A673 (cell line): Measurements from ENCODE around the gene ZNF883. TPM values are rescaled to one million over a fixed set of nuclear protein-coding genes. Genes with fewer than 3 reads are reported as not detected.

Source experiments
- BruUV-seq: library from RNA; stranded (reverse); fragments of 400-500 nt; replicated peaks from 2 replicates; lab custom pipeline; 2021; lab: Mats Ljungman, UMichigan
- CTCF ChIA-PET: fragments of 300-600 bp; sonication (Branson Sonifier 250); formaldehyde crosslinking; loops from one replicate; lab custom pipeline; 2022; ENCODE audit warnings: antibody characterized with exemption; lab: Charles Lee
- POLR2A ChIA-PET: fragments of 300-600 bp; sonication (Branson Sonifier 250); formaldehyde crosslinking; loops from one replicate; lab custom pipeline; 2022; ENCODE audit warnings: antibody characterized with exemption; ENCODE audit not compliant: low non-redundant PET; lab: Charles Lee
- DNase-seq: peaks from one replicate; pipeline ENCODE4 v3.0.0-alpha.2; 2015; ENCODE audit warnings: low spot score
- H3K27ac ChIP-seq: fragments of 200-600 bp; sonication (generic); 2 replicates; pipeline ENCODE4 v1.5.1; 2016; ENCODE audit warnings: mixed run types, low read depth, mild to moderate bottlenecking, mixed read lengths, antibody characterized with exemption, low read length; ENCODE audit not compliant: poor library complexity, severe bottlenecking
- H3K27me3 ChIP-seq: fragments of 200-600 bp; sonication (generic); replicated peaks from 2 replicates; pipeline ENCODE4 v1.6.1; 2017; ENCODE audit warnings: mixed run types, low read depth, mild to moderate bottlenecking, mixed read lengths, antibody characterized with exemption, low read length; ENCODE audit not compliant: insufficient read depth, poor library complexity
- H3K36me3 ChIP-seq: fragments of 200-600 bp; sonication (generic); 2 replicates; pipeline ENCODE4 v1.6.1; 2016; ENCODE audit warnings: mixed run types, mild to moderate bottlenecking, mixed read lengths, antibody characterized with exemption, low read length; ENCODE audit not compliant: insufficient read depth, poor library complexity, severe bottlenecking
- H3K4me1 ChIP-seq: fragments of 200-600 bp; sonication (generic); 2 replicates; pipeline ENCODE4 v1.6.1; 2017; ENCODE audit warnings: mixed run types, mild to moderate bottlenecking, mixed read lengths, antibody characterized with exemption, low read length; ENCODE audit not compliant: insufficient read depth, poor library complexity, severe bottlenecking
- H3K4me3 ChIP-seq: fragments of 200-600 bp; sonication (generic); 2 replicates; pipeline ENCODE4 v1.5.1; 2016; ENCODE audit warnings: low read depth, mixed run types, mild to moderate bottlenecking, mixed read lengths, low read length; ENCODE audit not compliant: poor library complexity, severe bottlenecking
- H3K9me3 ChIP-seq: fragments of 200-600 bp; sonication (generic); 2 replicates; pipeline ENCODE4 v1.6.1; 2016; ENCODE audit warnings: mixed run types, low read depth, mild to moderate bottlenecking, mixed read lengths, antibody characterized with exemption, low read length; ENCODE audit not compliant: poor library complexity, severe bottlenecking
- EZH2 ChIP-seq: fragments of 200-600 bp; sonication (generic); IDR thresholded peaks from 2 replicates; pipeline ENCODE4 v1.6.1; 2017; ENCODE audit warnings: borderline replicate concordance, low read depth, mild to moderate bottlenecking, mixed read lengths, antibody characterized with exemption, low read length; ENCODE audit not compliant: poor library complexity, severe bottlenecking
- intact Hi-C: fragments of 100-400 bp; cut with micrococcal nuclease; formaldehyde crosslinking; loops from one replicate; pipeline ENCODE4 v1.10.0; 2022; ENCODE audit not compliant: unreplicated experiment
- total RNA-seq: library from RNA; stranded (reverse); gene quantifications from 2 replicates; pipeline ENCODE4 v1.2.3, GENCODE V29; 2021
- TF ChIP-seq, protein P1 (sequence below): fragments of 300-800, 200-600 bp; sonication (generic); conservative IDR thresholded peaks from 2 replicates; pipeline ENCODE4 v1.5.1; 2017; ENCODE audit warnings: low read depth, mild to moderate bottlenecking, antibody characterized with exemption, low read length, moderate library complexity, mixed read lengths

The ZNF883 gene
- total RNA-seq, 1 experiment from 2014 or later = 3.9 TPM

DNA sequence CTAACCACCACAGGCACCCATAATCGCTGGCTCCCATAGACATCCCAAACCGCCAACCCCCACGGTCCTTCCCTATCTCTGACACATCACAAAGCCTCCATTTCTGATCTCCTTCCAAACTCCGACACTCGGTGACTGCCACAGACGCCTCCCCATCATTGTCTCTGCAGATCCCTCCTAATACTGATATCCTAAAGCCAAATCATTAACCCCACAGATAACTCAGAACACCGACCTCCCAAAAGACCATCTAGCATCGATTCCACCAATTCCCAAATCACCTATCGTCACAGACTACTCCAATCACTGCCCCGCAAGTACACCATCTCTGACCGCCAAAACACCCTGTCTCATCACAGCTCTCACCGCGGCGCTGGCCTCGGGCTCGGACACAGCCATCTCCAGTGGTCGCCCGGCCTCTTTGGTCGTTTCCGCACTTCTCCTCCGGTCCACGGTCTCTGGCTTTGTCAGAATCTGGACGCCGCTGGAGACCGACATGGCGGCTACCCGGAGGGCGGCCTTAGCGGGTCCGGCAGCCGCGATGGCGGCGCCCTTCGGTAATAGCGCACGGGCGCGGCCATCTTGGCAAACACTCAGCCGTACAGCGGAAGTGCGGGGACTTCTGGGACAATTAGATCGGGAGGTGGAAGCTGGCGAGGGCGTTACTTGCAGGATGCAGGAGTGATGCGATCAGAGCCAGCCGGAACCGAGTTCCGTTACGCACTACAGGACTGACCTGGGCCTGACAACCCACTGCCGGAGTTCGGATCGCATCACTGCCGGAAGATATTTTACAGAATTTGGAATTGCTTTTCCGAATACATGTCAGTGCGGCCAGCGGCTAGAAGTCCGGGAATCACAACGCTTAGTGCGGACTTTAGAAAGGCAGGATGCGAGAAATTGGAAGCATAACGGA lies 44.5 kb upstream of the ZNF883 start, which contains the start of gene ZFP37:
Gene ZFP37, minus strand, starts transcription at position 534 of the 916 bp plus-strand sequence. Its CDS starts 36 bp downstream, at position 498.
- intact Hi-C loops = no loop called here
- Histone ChIP-seq H3K9me3 (peaks cover 44% of the 10 kb centered on the region), H3K27ac (peak within 1 kb of the TSS; percentile 70), H3K4me1 (no peaks in the 10 kb centered on the region), H3K36me3 (no peaks in the 10 kb centered on the region), H3K4me3 (peak within 1 kb of the TSS; percentile 81), H3K27me3 (peaks cover 4% of the 10 kb centered on the region)
- no peak for TF ChIP-seq EZH2
- TF ChIP-seq, protein P1, sequence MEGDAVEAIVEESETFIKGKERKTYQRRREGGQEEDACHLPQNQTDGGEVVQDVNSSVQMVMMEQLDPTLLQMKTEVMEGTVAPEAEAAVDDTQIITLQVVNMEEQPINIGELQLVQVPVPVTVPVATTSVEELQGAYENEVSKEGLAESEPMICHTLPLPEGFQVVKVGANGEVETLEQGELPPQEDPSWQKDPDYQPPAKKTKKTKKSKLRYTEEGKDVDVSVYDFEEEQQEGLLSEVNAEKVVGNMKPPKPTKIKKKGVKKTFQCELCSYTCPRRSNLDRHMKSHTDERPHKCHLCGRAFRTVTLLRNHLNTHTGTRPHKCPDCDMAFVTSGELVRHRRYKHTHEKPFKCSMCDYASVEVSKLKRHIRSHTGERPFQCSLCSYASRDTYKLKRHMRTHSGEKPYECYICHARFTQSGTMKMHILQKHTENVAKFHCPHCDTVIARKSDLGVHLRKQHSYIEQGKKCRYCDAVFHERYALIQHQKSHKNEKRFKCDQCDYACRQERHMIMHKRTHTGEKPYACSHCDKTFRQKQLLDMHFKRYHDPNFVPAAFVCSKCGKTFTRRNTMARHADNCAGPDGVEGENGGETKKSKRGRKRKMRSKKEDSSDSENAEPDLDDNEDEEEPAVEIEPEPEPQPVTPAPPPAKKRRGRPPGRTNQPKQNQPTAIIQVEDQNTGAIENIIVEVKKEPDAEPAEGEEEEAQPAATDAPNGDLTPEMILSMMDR = no peak
- no TSS peak for BruUV-seq
- peak; percentile 93 for DNase-seq
- POLR2A ChIA-PET = no interaction called here
- CTCF ChIA-PET = no interaction called here

DNA sequence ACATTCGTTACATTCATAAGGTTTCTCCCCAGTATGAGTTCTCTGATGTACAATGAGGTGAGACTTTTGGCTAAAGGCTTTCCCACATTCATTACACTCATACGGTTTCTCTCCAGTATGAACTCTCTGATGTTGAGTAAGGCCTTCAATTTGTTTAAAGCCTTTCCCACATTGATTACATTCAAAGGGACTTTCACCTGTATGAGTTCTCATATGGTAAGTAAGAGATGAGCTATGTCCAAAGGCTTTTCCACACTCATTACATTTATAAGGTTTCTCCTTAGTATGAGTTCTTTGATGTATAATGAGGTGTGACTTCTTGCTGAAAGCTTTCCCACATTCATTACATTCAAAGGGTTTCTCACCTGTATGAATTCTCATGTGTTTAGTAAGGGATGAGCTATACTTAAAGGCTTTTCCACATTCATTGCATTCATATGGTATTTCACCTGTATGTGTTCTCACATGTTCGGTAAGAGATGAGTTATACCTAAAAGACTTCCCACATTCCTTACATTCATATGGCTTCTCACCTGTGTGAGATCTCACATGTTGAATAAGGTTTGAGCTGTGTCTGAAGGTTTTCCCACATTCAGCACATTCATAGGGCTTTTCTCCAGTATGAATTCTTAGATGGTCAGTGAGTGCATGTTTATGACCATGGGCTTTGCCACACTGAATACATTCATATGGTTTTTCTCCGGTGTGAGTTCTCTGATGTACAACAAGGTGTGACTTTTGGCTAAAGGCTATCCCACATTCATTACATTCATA lies 31.1 kb upstream of the ZNF883 start:
- POLR2A ChIA-PET = no interaction called here

DNA sequence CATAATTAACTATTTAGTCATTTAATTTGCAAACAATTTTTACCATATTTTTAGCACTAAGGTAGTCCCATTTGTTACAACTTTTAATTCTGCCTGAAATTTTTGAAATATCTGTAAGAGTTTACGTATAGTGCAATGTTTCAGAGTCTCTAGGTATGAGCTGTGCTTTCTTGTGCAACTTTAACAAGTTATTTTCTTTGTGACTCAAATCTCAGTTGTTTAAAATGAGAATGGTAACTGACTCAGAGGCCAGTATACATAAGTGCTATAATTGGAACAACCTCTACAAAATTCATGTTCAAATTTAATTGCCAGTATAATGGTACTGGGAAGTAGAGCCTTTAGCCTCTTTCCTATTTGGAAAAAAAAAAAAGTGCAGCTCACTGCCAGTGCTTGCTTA lies 14.2 kb upstream of the ZNF883 start:
- no TSS peak for BruUV-seq
- DNase-seq = no peak
- POLR2A ChIA-PET = no interaction called here
- no peaks in the 10 kb centered on the region for H3K36me3 ChIP-seq
- TF ChIP-seq EZH2 = no peak
- TF ChIP-seq, protein P1 = no peak
- intact Hi-C loops = no loop called here
- CTCF ChIA-PET = no interaction called here
- no peaks in the 10 kb centered on the region for H3K4me1 ChIP-seq
- H3K9me3 ChIP-seq = peaks cover 4% of the 10 kb centered on the region
- H3K4me3 ChIP-seq = no peak overlapping the region
- no peaks in the 10 kb centered on the region for H3K27me3 ChIP-seq
- H3K27ac ChIP-seq = no peak overlapping the region

More for the DNA sequence above, 31.1 kb upstream of the ZNF883 start:
- Histone ChIP-seq H3K4me1 (no peaks in the 10 kb centered on the region), H3K36me3 (peaks cover 32% of the 10 kb centered on the region), H3K4me3 (no peak overlapping the region), H3K9me3 (peaks cover 87% of the 10 kb centered on the region), H3K27me3 (no peaks in the 10 kb centered on the region), H3K27ac (no peak overlapping the region)
- DNase-seq = no peak
- intact Hi-C loops = no loop called here
- TF ChIP-seq, protein P1 = no peak
- TF ChIP-seq EZH2 = no peak
- no TSS peak for BruUV-seq
- CTCF ChIA-PET = no interaction called here
